Measurements from ENCODE around the gene PTRH1. TPM values are rescaled to one million over a fixed set of nuclear protein-coding genes. Genes with fewer than 3 reads are reported as not detected.

PTRH1 gene
- total RNA-seq, 1 donor from 2014 or later = 9.1 TPM

GRCh38 chr9:127684576-127684975 lies 30.9 kb downstream of the PTRH1 start:
- H3K4me1 ChIP-seq = no peaks in the 10 kb centered on the region
- no peaks in the 10 kb centered on the region for H3K9me3 ChIP-seq
- no peak overlapping the region for H3K4me3 ChIP-seq
- peaks cover 98% of the 10 kb centered on the region for H3K36me3 ChIP-seq
- ATAC-seq (no peak), DNase-seq (no peak)
- no peak overlapping the region for H3K27ac ChIP-seq
- no peaks in the 10 kb centered on the region for H3K27me3 ChIP-seq (ENCODE audit: low read depth)
- intact Hi-C loops (cut with DNase I) = no loop called here
- TF ChIP-seq, protein P1, sequence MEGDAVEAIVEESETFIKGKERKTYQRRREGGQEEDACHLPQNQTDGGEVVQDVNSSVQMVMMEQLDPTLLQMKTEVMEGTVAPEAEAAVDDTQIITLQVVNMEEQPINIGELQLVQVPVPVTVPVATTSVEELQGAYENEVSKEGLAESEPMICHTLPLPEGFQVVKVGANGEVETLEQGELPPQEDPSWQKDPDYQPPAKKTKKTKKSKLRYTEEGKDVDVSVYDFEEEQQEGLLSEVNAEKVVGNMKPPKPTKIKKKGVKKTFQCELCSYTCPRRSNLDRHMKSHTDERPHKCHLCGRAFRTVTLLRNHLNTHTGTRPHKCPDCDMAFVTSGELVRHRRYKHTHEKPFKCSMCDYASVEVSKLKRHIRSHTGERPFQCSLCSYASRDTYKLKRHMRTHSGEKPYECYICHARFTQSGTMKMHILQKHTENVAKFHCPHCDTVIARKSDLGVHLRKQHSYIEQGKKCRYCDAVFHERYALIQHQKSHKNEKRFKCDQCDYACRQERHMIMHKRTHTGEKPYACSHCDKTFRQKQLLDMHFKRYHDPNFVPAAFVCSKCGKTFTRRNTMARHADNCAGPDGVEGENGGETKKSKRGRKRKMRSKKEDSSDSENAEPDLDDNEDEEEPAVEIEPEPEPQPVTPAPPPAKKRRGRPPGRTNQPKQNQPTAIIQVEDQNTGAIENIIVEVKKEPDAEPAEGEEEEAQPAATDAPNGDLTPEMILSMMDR (IDR thresholded peaks at IDR 0.05) = no peak

GRCh38 chr9:127683723-127684122 lies 31.7 kb downstream of the PTRH1 start:
- ATAC-seq (no peak), DNase-seq (no peak)
- TF ChIP-seq, protein P1 (IDR thresholded peaks at IDR 0.05) = no peak
- Histone ChIP-seq H3K9me3 (no peaks in the 10 kb centered on the region), H3K27ac (no peak overlapping the region), H3K4me1 (no peaks in the 10 kb centered on the region), H3K4me3 (no peak overlapping the region), H3K27me3 (ENCODE audit: low read depth) (no peaks in the 10 kb centered on the region), H3K36me3 (peaks cover 99% of the 10 kb centered on the region)
- intact Hi-C loops (cut with DNase I) = no loop called here

DNA sequence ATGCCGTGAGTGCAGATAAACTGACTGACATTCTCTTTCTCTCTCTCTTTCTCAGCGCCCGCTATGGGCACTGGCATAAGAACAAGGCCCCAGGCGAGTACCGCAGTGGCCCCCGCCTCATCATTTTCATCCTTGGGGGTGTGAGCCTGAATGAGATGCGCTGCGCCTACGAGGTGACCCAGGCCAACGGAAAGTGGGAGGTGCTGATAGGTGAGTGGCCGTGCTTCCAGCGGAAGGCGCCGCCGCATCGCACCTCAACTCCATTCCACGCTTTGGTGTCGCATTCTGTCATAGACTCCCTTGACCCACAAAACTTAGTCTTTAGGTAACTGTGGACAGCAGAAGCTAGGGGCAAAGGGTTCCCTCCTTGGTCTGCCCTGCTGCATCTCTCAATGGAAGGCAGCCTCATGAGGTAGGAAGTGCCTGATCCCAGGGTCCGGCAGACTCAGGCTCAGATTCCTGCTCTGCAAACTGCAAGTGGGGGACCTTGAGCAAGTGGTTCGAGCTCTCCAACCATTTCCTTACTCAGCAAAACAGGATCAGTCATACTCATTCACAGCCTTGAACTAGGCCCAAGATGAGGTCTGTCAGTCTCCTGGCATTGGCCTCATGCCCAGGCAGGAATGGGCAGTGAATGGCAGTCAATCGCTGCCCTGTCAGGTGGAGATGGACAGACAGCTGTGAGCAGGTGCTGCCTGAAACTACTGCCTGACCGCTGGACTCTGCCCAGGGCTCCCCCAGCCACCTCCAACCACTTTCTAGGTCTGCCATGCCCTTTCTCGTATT lies 32.9 kb downstream of the PTRH1 start:
- no peak overlapping the region for H3K4me3 ChIP-seq
- H3K4me1 ChIP-seq = no peaks in the 10 kb centered on the region
- DNase-seq (no peak), ATAC-seq (no peak)
- H3K27ac ChIP-seq = no peak overlapping the region
- H3K36me3 ChIP-seq = peaks cover 98% of the 10 kb centered on the region
- H3K27me3 ChIP-seq (ENCODE audit: low read depth) = no peaks in the 10 kb centered on the region
- intact Hi-C loops (cut with DNase I) = no loop called here
- no peaks in the 10 kb centered on the region for H3K9me3 ChIP-seq
- TF ChIP-seq, protein P1 (IDR thresholded peaks at IDR 0.05) = no peak

DNA sequence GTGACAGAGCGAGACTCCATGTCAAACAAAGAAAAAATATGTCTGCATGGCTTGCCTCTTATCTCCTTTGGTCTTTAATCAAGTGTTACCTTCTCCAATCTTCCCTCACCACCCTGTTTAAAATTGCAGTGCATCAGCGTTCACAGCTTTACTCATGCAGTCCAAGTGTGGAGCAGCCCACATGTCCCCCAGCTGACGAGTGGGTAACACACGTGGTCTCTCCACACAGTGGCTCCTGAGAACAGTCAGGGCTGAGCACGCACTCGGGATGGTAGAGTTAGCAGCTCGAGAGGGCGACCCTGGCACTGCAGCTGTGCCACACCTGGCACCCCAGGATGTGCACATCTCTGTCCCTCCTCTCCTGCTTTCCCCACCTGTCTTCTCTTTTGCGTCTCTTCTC lies 34.6 kb downstream of the PTRH1 start:
- no peak overlapping the region for H3K27ac ChIP-seq
- H3K36me3 ChIP-seq = peaks cover 94% of the 10 kb centered on the region
- DNase-seq (no peak), ATAC-seq (no peak)
- no peak overlapping the region for H3K4me3 ChIP-seq
- TF ChIP-seq, protein P1 (IDR thresholded peaks at IDR 0.05) = no peak
- H3K9me3 ChIP-seq = no peaks in the 10 kb centered on the region
- H3K4me1 ChIP-seq = no peaks in the 10 kb centered on the region
- intact Hi-C loops (cut with DNase I) = no loop called here
- H3K27me3 ChIP-seq (ENCODE audit: low read depth) = no peaks in the 10 kb centered on the region

GRCh38 chr9:127680226-127680625 lies 35.2 kb downstream of the PTRH1 start:
- H3K27ac ChIP-seq = no peak overlapping the region
- H3K27me3 ChIP-seq (ENCODE audit: low read depth) = no peaks in the 10 kb centered on the region
- intact Hi-C loops (cut with DNase I) = no loop called here
- TF ChIP-seq, protein P1 (IDR thresholded peaks at IDR 0.05) = no peak
- ATAC-seq (no peak), DNase-seq (no peak)
- H3K4me1 ChIP-seq = no peaks in the 10 kb centered on the region
- H3K4me3 ChIP-seq = no peak overlapping the region
- peaks cover 94% of the 10 kb centered on the region for H3K36me3 ChIP-seq
- H3K9me3 ChIP-seq = no peaks in the 10 kb centered on the region
